ENCODE measurements around the gene PRKCA. TPM values are rescaled to one million over a fixed set of nuclear protein-coding genes. Genes with fewer than 3 reads are reported as not detected.
A peak's percentile ranks its signal among the peaks of the same experiment; 100 is the strongest.

The PRKCA gene
- total and polyA plus RNA-seq, 9 of the 15 experiments (the other 6 are each of a cell fraction or from before 2014, with no cell fraction given), result 3.2 to 33.0 (median 17.8) TPM

- H2AFZ ChIP-seq (ENCODE audit: low read depth, low read length), result peak overlapping the region; percentile 77
- BruUV-seq (replicated peaks), result no TSS peak
- DNase-seq (ENCODE audit: extremely low read depth in 1 of 4, low spot score in 3 of 4), result peak; percentile 39 to 57 (median 55)
- TF ChIP-seq RBM34 (IDR thresholded peaks at IDR 0.05; ENCODE audit: borderline replicate concordance, insufficient read depth, low read length) (no peak), EHMT2 (IDR thresholded peaks at IDR 0.05) (no peak), TAF1 (IDR thresholded peaks at IDR 0.05; ENCODE audit: control insufficient read depth, extremely low read depth, insufficient read depth, low read length, severe bottlenecking) (no peak), HMGXB4 (CRISPR knock-in tag; IDR thresholded peaks at IDR 0.05) (no peak), ZNF277 (CRISPR knock-in tag; IDR thresholded peaks at IDR 0.05; ENCODE audit: borderline replicate concordance) (no peak), RNF219 (CRISPR knock-in tag; IDR thresholded peaks at IDR 0.05) (no peak), ZNF518B (CRISPR knock-in tag; IDR thresholded peaks at IDR 0.05) (no peak), PTRF (tag; IDR thresholded peaks at IDR 0.05) (no peak), BRD9 (IDR thresholded peaks at IDR 0.05; ENCODE audit: low read depth, partially characterized antibody) (no peak)
Measured at GRCh38 chr17:66302761-66303626, 581 bp downstream of the PRKCA start.

More at GRCh38 chr17:66302761-66303626, 581 bp downstream of the PRKCA start:
- H3K27ac ChIP-seq (ENCODE audit: extremely low read depth, low read depth, low read length), result peak overlapping the region; percentile 68
- H3K4me3 ChIP-seq, result peak overlapping the region; percentile 75
- FAIRE-seq (no peak), ATAC-seq (peak; percentile 54)
- H3K9me1 ChIP-seq (ENCODE audit: control insufficient read depth, insufficient read depth, low read length), result no peaks in the 10 kb centered on the region
- ChIA-PET POLR2A (interaction anchor here (0.7 to 1.6 kb wide), 3 partner anchors 10 to 56 kb away, joined by 3 to 7 read pairs (median 4); no protein-coding TSS in a partner anchor), CTCF (ENCODE audit: low intra/inter-chr PET ratio) (no interaction called here)
- no peaks in the 10 kb centered on the region for H3K9me3 ChIP-seq (replicated peaks; ENCODE audit: control insufficient read depth, insufficient read depth, low read depth, low read length)
- WGBS (ENCODE audit: insufficient coverage, low coverage, missing lambda C conversion rate), result 1% methylated on average over 52 of the region's 91 CpGs
- H3K9ac ChIP-seq (ENCODE audit: insufficient read depth in 1 of 2, low read depth in 2 of 2, low read length in 2 of 2), result peak overlapping the region; percentile 64 to 94; a peak in 3 of 4 replicates
- intact Hi-C loops (cut with micrococcal nuclease) (loop anchor here (2.0 to 10.0 kb wide), 5 partner anchors 46 to 264 kb away; no protein-coding TSS in a partner anchor), in situ Hi-C loops (cut with MboI) (no loop called here)
- no peaks in the 10 kb centered on the region for H4K20me1 ChIP-seq (replicated peaks; ENCODE audit: control insufficient read depth, insufficient read depth, low read length)
- peaks cover 51% of the 10 kb centered on the region for H3K79me2 ChIP-seq (ENCODE audit: control insufficient read depth, insufficient read depth, low read length)
- H3K27me3 ChIP-seq (ENCODE audit: control insufficient read depth in 2 of 2, insufficient read depth in 2 of 2, low read length in 2 of 2), result no peaks in the 10 kb centered on the region
- peaks cover 21% of the 10 kb centered on the region; the same call in 2 of the 3 replicates for H3K36me3 ChIP-seq (ENCODE audit: control insufficient read depth, insufficient read depth, low read length)
- H3K4me1 ChIP-seq (replicated peaks in 1 of 2; ENCODE audit: control insufficient read depth in 2 of 2, insufficient read depth in 2 of 2, low read length in 2 of 2), result peaks cover 16 to 23% of the 10 kb centered on the region in 2 experiments; a peak in 4 of 5 replicates
- peak overlapping the region; percentile 84 for H3K4me2 ChIP-seq (ENCODE audit: insufficient read depth, low read length)

All from K562 (cell line).